Activated CD8-positive, alpha-beta memory T cell treated with anti-CD3 and anti-CD28 coated beads for 4 hours (primary cell): ENCODE data around the gene KMT2C.

ENCODE experiments used
- DNase-seq, 2 donors: peaks; one replicate each; pipeline ENCODE4 v3.0.0-alpha.2; 2020; ENCODE audit warnings: low read depth in 2 of 2

KMT2C gene

DNA sequence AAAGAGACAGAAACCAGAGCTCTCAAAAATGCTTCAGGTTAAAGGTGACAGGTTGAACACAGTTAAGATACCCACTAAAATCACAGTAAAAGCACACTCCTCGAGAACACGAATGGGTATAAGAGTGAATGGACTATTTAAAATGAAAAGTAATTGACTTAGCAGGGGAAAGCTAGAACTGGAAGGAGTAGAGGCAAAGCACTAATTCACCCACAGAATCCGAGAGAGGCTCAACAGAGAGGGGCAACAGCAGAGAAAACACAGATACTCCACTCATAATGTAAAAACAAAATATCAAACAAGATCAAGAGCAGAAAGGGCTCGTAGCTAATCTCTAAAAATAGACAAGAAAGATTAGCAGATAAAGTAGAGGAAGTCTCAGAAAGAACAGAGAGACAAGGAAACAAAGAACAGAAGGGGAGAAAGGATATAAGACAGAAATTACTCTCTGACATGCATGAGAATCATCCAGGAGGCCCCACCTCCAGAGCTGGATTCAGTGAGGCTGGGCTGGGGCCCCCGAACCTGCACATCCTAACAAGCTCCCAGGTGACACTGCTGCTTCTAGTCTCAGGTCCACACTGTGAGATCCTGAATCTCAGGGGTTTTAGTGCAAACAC is 292.7 kb downstream of the KMT2C start:
- DNase-seq: no peak

DNA sequence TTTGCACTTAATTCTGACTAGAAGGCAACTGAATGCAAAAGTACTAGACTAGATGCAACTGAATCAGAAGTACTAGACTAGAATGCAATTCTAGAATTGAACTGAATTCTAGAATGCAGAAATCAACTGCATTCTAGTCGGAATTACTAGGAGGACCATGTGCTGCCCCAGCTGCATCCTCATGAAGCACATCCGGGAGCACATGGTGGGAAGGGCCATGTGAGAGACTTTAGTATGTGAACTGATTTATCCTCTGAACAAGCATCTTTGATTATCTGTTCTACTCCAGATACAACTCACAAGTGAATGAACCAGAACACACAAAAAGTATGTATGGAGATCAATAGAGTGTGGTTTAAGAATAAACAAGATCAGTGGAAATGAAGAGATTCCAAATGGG is 295.2 kb downstream of the KMT2C start:
- no peak for DNase-seq

- DNase-seq: no peak
Measured at GRCh38 chr7:152140067-152140466, 295.7 kb downstream of the KMT2C start.

GRCh38 chr7:152137476-152138025 is 298.3 kb downstream of the KMT2C start:
- DNase-seq: no peak

DNA sequence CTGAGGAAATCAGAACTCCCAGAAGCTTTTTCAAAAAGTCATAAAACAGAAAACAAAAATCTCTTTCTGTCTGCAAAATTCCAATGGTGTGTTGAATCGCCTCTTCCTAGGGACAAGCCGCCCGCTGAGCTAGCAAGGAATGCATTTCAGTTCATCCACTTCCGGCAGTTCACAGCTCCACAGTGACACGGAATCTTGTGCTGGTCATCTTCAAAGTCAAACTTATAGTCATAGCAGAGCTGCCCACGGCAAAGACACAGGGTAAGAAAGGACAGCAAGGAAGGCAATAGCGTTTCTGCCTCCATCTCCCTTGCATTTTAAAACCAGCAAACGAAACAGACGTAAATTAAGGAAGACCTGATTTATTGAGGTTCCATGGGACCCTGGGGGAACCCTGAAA is 299.1 kb downstream of the KMT2C start:
- DNase-seq: no peak

DNA sequence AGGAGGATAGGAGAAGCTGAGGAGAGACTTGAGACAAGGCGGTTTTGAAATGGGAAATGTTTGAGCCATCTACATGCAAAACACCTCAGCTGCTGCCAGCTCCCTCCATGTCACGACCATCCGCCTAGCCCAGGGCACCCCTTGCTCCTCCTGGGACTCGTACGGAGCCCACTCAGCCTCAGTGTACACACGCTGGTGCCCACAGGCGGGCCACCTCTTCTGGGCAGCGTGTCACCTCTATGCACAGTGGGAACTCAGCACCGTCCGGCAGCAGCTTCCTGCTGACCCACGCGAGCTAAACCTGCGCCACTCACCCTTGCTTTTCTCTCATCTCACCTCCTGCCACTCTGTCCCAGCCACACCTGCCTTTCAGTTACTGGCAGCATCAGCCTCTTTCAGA is 302.0 kb downstream of the KMT2C start:
- DNase-seq: no peak

- no peak for DNase-seq
Measured at GRCh38 chr7:152132812-152133211, 303.0 kb downstream of the KMT2C start.

GRCh38 chr7:152131981-152132494 is 303.8 kb downstream of the KMT2C start:
- DNase-seq: no peak

DNA sequence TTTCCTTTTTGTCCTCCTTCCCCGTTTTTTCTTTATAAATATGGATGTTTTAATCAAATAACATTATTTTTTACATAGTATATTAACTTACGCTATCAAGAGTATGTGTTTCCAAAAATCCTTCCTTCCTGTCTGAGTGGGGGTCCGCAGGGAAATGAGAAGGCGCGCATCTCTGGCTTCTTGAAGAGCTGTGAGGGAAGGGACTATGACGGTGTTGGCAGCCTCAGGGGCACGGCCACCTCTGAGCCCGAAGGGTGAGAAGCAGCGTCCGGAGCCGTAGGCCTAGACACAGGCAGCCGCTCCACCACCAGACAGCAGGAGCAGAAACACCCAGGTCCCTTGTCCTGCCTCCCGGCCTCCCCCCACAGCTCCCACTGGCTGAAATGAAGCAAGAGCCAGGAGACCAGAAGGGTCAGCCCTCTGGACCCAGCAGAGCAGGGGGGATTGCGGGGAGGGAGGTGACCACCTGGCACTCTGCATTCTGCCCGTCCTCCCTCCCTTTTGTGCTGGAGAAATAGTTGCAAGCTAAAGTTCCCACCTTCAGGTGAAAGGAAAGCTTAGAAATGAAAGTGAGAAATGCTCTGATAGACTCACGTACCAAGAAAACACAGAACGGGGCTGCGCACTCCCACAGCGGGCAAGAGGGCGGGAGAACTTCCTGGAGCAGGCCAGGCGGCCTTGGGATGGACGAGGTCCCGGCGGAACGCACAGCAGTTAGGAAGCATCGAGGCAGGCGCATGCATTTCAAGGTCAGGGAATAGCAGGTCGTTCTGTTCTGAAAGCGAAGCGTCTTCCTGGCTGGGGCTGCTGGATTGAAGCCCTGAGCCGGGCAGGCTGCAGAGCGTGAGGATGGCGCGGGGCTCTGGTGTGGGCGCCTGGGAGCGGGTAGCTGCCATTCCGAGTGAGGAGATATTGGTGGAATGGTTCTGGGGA is 304.9 kb downstream of the KMT2C start:
- no peak for DNase-seq

DNA sequence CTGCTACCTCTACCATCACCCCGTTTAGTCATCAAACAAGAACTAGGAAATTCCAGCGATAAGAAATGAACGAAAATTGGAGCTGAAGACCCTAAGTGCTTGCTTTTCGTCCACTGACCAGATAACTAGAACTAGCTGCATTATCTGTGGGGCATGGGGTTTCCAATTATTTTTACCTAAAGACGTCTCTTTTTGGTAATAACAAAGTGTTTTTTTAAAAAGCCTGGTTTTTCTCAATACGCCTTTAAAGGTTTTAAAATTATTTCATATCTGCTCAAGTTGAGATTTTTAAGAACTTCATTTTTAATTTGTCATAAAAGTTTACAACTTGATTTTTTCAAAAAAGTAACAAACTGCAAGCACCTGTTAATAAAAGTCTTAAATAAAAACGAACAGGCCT is 306.1 kb downstream of the KMT2C start:
- DNase-seq: no peak

- DNase-seq: no peak
Measured at GRCh38 chr7:152128741-152129461, 306.9 kb downstream of the KMT2C start.

- DNase-seq: no peak
Measured at GRCh38 chr7:152128252-152128651, 307.6 kb downstream of the KMT2C start.

- no peak for DNase-seq
Measured at GRCh38 chr7:152127229-152127628, 308.6 kb downstream of the KMT2C start.

DNA sequence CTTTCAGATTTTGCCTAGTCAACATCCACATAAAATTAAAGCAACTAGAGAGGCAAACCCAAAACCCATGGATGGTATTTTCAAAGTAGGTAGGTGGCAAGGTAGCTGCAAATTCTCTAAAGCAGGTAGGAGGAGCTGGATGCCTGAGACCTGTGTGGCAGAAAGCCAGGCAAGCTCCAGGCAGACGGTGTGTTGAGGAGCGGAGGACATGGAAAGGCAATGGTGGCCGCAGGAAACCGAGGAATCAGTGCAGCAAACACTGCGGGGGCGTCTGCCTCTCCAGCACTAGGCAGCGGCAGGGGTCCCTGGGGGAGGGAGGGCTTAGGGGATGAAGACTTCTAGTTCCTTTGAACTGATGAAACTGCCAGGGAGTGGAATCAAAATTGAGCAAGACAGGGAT is 309.1 kb downstream of the KMT2C start:
- no peak for DNase-seq

DNA sequence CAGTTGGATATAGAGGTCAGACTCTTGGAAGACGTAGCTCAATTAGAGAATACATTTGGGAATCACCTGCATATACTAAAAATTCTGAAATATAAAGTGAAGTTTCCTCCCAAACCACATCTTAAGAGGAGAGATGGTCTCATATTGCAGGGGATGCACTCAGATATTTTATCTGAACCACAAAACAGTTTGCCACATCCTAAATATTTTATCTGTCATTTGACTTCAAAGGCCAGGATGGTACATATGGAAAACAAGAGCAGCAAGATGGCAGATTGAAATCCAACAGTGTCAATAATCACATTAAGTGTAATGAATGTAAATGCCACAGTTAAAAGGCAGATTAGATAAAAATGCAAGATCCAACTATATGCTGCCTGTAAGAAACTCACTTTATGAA is 313.3 kb downstream of the KMT2C start:
- no peak for DNase-seq

GRCh38 chr7:152121432-152121831 is 314.4 kb downstream of the KMT2C start:
- no peak for DNase-seq

- DNase-seq: no peak
Measured at GRCh38 chr7:152120776-152121175, 315.0 kb downstream of the KMT2C start.

GRCh38 chr7:152120210-152120609 is 315.6 kb downstream of the KMT2C start:
- DNase-seq: no peak

DNA sequence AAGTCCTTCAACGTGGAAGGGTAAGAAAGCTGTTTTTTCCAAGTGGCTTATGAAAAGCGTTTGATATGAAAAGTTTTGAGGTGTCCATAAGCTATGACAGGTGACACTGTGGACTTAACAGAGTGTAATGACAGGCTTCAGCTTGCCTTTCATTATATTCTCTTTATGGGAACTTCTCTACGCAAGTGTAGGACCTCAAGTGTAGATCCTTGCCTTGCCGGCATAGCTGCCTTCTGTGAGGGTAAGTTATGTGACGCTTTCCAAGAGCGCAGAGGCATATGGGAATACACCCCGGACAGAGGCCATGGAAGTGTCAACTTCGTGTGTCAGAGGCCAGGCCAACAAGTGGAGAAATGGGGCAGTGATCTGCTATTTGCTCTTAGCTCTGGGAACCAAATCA is 318.4 kb downstream of the KMT2C start:
- no peak for DNase-seq

- no peak for DNase-seq
Measured at GRCh38 chr7:152115021-152115718, 320.6 kb downstream of the KMT2C start.

GRCh38 chr7:152112829-152113228 is 323.0 kb downstream of the KMT2C start:
- no peak for DNase-seq
